Mucosa of rectum (tissue), 2 donors: ENCODE results near the gene BRD9.

Experiments
- H3K27ac ChIP-seq, 2 donors: one replicate each; pipeline ENCODE4 v1.7.0; 2013; ENCODE audit warnings: inconsistent platforms in 2 of 2, low read depth in 2 of 2, low read length in 2 of 2
- H3K27me3 ChIP-seq, 2 donors: one replicate each; pipeline ENCODE4 v1.7.0; 2013; ENCODE audit warnings: low read length in 2 of 2; ENCODE audit not compliant: control insufficient read depth in 2 of 2, insufficient read depth in 2 of 2
- H3K36me3 ChIP-seq, 2 donors: one replicate each; pipeline ENCODE4 v1.7.0; 2013; ENCODE audit warnings: low read length in 2 of 2; ENCODE audit not compliant: control insufficient read depth in 2 of 2, insufficient read depth in 2 of 2
- H3K4me1 ChIP-seq, 2 donors: one replicate each; pipeline ENCODE4 v1.7.0; 2013; ENCODE audit warnings: low read length in 2 of 2, mild to moderate bottlenecking in 1 of 2; ENCODE audit not compliant: control insufficient read depth in 2 of 2, insufficient read depth in 2 of 2
- H3K4me3 ChIP-seq, 2 donors: one replicate each; pipeline ENCODE4 v1.7.0; 2013; ENCODE audit warnings: low read length in 2 of 2
- H3K9ac ChIP-seq, 2 donors: one replicate each; pipeline ENCODE4 v1.7.0; 2013; ENCODE audit warnings: low read length in 2 of 2, low read depth in 1 of 2, mild to moderate bottlenecking in 1 of 2
- H3K9me3 ChIP-seq, 2 donors: one replicate each; pipeline ENCODE4 v1.7.0; 2013; ENCODE audit warnings: low read length in 2 of 2; ENCODE audit not compliant: control insufficient read depth in 2 of 2
- donor health status: healthy.
- donor health status: Normal muscosa, but diverticular disease.

Gene BRD9

DNA sequence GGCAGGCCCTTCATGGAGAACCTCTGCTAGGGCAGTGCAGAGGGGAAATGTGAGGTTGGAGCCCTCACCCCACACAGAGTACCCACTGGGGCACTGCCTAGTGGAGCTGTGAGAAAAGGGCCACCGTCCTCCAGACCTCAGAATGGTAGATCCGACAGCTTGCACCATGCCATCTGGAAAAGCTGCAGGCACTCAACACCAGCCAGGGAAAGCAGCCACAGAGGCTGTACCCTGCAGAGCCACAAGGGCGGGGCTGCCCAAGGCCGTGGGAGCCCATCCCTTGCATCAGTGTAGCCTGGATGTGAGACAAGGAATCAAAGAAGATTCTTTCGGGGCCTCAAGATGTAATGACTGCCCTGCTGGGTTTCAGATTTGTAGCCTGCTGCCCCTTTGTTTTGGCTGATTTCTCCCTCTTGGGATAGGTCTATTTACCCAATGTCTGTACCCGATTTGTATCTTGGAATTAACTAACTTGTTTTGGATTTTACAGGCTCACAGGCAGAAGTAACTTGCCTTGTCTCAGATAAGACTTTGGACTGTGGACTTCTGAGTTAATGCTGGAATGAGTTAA lies 25.2 kb downstream of the BRD9 start:
- Histone ChIP-seq H3K9me3 (no peaks in the 10 kb centered on the region), H3K36me3 (peaks cover 71 to 92% of the 10 kb centered on the region in 2 donors), H3K4me1 (peaks cover 2 to 3% of the 10 kb centered on the region in 2 donors), H3K9ac (no peak overlapping the region), H3K27me3 (no peaks in the 10 kb centered on the region), H3K4me3 (no peak overlapping the region), H3K27ac (no peak overlapping the region)

DNA sequence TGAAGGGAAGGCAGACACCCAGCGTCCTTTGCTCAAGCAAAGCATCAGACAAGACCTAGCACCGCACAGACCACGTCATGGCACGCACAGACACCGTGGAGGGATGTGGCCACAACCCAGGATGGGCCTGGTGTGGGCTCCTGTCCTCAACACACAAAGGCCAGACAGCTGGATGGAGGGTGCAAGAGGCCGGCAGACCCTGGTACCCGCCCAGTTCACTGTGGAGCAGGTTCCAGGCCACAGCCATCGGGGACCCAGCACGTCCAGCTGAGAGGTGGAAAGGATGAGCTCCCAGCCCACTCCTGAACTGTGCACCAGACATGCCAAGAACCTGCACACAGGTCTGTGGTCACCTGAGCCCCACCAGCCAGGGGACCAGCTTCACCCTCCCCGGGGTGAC lies 26.8 kb downstream of the BRD9 start:
- H3K27me3 ChIP-seq, result no peaks in the 10 kb centered on the region
- H3K9me3 ChIP-seq, result no peaks in the 10 kb centered on the region
- no peak overlapping the region for H3K27ac ChIP-seq
- H3K4me1 ChIP-seq, result peaks cover 2 to 3% of the 10 kb centered on the region in 2 donors
- H3K9ac ChIP-seq, result no peak overlapping the region
- no peak overlapping the region for H3K4me3 ChIP-seq
- H3K36me3 ChIP-seq, result peaks cover 59 to 79% of the 10 kb centered on the region in 2 donors

- peaks cover 2 to 3% of the 10 kb centered on the region in 2 donors for H3K4me1 ChIP-seq
Measured at GRCh38 chr5:865168-865521, 27.5 kb downstream of the BRD9 start.

GRCh38 chr5:864492-865167 lies 28.0 kb downstream of the BRD9 start:
- Histone ChIP-seq H3K4me3 (no peak overlapping the region), H3K9me3 (no peaks in the 10 kb centered on the region), H3K27me3 (no peaks in the 10 kb centered on the region), H3K4me1 (peaks cover 2 to 3% of the 10 kb centered on the region in 2 donors), H3K27ac (no peak overlapping the region), H3K9ac (no peak overlapping the region), H3K36me3 (peaks cover 49 to 68% of the 10 kb centered on the region in 2 donors)

More at GRCh38 chr5:865168-865521, 27.5 kb downstream of the BRD9 start:
- Histone ChIP-seq H3K9me3 (no peaks in the 10 kb centered on the region), H3K27me3 (no peaks in the 10 kb centered on the region), H3K4me3 (no peak overlapping the region), H3K9ac (no peak overlapping the region), H3K27ac (no peak overlapping the region), H3K36me3 (peaks cover 54 to 73% of the 10 kb centered on the region in 2 donors)

GRCh38 chr5:863244-863805 lies 29.3 kb downstream of the BRD9 start:
- no peaks in the 10 kb centered on the region for H3K9me3 ChIP-seq
- peaks cover 36 to 55% of the 10 kb centered on the region in 2 donors for H3K36me3 ChIP-seq
- no peak overlapping the region for H3K27ac ChIP-seq
- H3K4me1 ChIP-seq, result peaks cover 2 to 3% of the 10 kb centered on the region in 2 donors
- H3K9ac ChIP-seq, result no peak overlapping the region
- no peak overlapping the region for H3K4me3 ChIP-seq
- no peaks in the 10 kb centered on the region for H3K27me3 ChIP-seq

- Histone ChIP-seq H3K27ac (no peak overlapping the region), H3K4me3 (no peak overlapping the region), H3K27me3 (no peaks in the 10 kb centered on the region), H3K36me3 (peaks cover 30 to 48% of the 10 kb centered on the region in 2 donors), H3K9me3 (no peaks in the 10 kb centered on the region), H3K9ac (no peak overlapping the region), H3K4me1 (peaks cover 2 to 3% of the 10 kb centered on the region in 2 donors)
Measured at GRCh38 chr5:862367-863243, 30.0 kb downstream of the BRD9 start.

- no peak overlapping the region for H3K9ac ChIP-seq
- no peaks in the 10 kb centered on the region for H3K9me3 ChIP-seq
- H3K4me1 ChIP-seq, result peaks cover 0 to 2% of the 10 kb centered on the region in 2 donors
- peaks cover 30 to 41% of the 10 kb centered on the region in 2 donors for H3K36me3 ChIP-seq
- H3K27ac ChIP-seq, result no peak overlapping the region
- H3K27me3 ChIP-seq, result no peaks in the 10 kb centered on the region
- no peak overlapping the region for H3K4me3 ChIP-seq
Measured at GRCh38 chr5:861442-862366, 30.9 kb downstream of the BRD9 start.

- no peaks in the 10 kb centered on the region for H3K9me3 ChIP-seq
- no peak overlapping the region for H3K9ac ChIP-seq
- H3K36me3 ChIP-seq, result peaks cover 27 to 32% of the 10 kb centered on the region in 2 donors
- peaks cover 0 to 2% of the 10 kb centered on the region in 2 donors for H3K4me1 ChIP-seq
- no peak overlapping the region for H3K4me3 ChIP-seq
- H3K27ac ChIP-seq, result no peak overlapping the region
- H3K27me3 ChIP-seq, result no peaks in the 10 kb centered on the region
Measured at GRCh38 chr5:860506-861150, 32.0 kb downstream of the BRD9 start.

- Histone ChIP-seq H3K4me3 (no peak overlapping the region), H3K9me3 (no peaks in the 10 kb centered on the region), H3K27ac (no peak overlapping the region)
Measured at GRCh38 chr5:859798-860296, 32.8 kb downstream of the BRD9 start.

More at GRCh38 chr5:859798-860296, 32.8 kb downstream of the BRD9 start:
- peaks cover 20 to 25% of the 10 kb centered on the region in 2 donors for H3K36me3 ChIP-seq
- no peak overlapping the region for H3K9ac ChIP-seq
- H3K4me1 ChIP-seq, result peaks cover 0 to 2% of the 10 kb centered on the region in 2 donors
- H3K27me3 ChIP-seq, result no peaks in the 10 kb centered on the region
